SK-N-MC (cell line): ENCODE measurements around the gene SHC3.

Source experiments
- EZH2 ChIP-seq: fragments of 200-600 bp; sonication (generic); IDR thresholded peaks from one replicate; pipeline ENCODE4 v1.6.1; 2017; ENCODE audit warnings: antibody characterized with exemption
- FOXP2 ChIP-seq: optimal IDR thresholded peaks from 2 replicates; pipeline ENCODE3; 2011; ENCODE audit warnings: mild to moderate bottlenecking, moderate library complexity; ENCODE audit not compliant: insufficient read depth; ENCODE audit errors: extremely low read length, control extremely low read depth
- POLR2AphosphoS5 ChIP-seq: IDR thresholded peaks from 2 replicates; pipeline ENCODE4 v1.6.1; 2012; ENCODE audit warnings: mild to moderate bottlenecking, low read depth, low read length, borderline replicate concordance

DNA sequence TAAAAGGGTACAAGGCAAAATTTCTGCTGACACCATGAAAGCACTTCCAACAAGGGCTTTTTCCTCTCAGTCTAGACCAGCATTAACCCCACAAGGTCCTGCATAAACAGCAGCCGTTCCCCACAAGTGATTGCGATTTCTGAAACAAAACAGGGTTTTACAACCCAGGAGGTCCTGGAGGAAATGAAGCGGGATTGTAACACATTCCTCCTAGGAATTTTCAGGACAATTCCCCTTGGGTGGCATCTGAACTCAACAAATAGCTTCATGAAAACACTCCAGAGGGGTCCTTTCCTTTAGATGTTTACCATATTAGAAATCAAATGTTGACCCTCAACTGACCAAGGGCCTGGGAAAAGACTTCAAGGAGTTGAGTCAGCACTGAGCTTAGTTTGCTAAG lies 36.7 kb upstream of the SHC3 start:
- TF ChIP-seq POLR2AphosphoS5: no peak
- no peak for TF ChIP-seq EZH2
- no peak for TF ChIP-seq FOXP2
